ENCODE data around the gene DHRS11.
"Not testable (repeated sequence)": the region's sequence is repeated elsewhere in the genome, so short reads cannot be mapped to it uniquely, and the experiment has no call there.

DHRS11 gene

GRCh38 chr17:36593656-36594316 lies 2.1 kb downstream of the DHRS11 start:
- DNase-seq (ENCODE audit: low spot score): no peak

- no peak for DNase-seq (ENCODE audit: low spot score)
These were observed 3.1 kb downstream of the DHRS11 start for GRCh38 chr17:36594626-36595401.

GRCh38 chr17:36597226-36597625 lies 5.5 kb downstream of the DHRS11 start:
- no peak for DNase-seq (ENCODE audit: low spot score)

GRCh38 chr17:36597866-36598777 lies 6.4 kb downstream of the DHRS11 start:
- DNase-seq (ENCODE audit: low spot score): no peak

- DNase-seq (ENCODE audit: low spot score): no peak
These were observed 7.3 kb downstream of the DHRS11 start for GRCh38 chr17:36598951-36599401.

- no peak for DNase-seq (ENCODE audit: low spot score)
These were observed 8.0 kb downstream of the DHRS11 start for GRCh38 chr17:36599546-36600250.

GRCh38 chr17:36600465-36600864 lies 8.8 kb downstream of the DHRS11 start:
- DNase-seq (ENCODE audit: low spot score): no peak

- no peak for DNase-seq (ENCODE audit: low spot score)
These were observed 9.2 kb downstream of the DHRS11 start for GRCh38 chr17:36600936-36601302.

GRCh38 chr17:36601303-36602029 lies 9.8 kb downstream of the DHRS11 start, which contains the start of gene MRM1:
Gene MRM1 (plus strand): TSS chr17:36601583. CDS start chr17:36601811, 228 bp downstream.
- peak; percentile 93 for DNase-seq (ENCODE audit: low spot score)

GRCh38 chr17:36602030-36602748 lies 10.5 kb downstream of the DHRS11 start:
- no peak for DNase-seq (ENCODE audit: low spot score)

GRCh38 chr17:36602924-36603384 lies 11.3 kb downstream of the DHRS11 start:
- peak; percentile 33 for DNase-seq (ENCODE audit: low spot score)

- DNase-seq (ENCODE audit: low spot score): not testable (repeated sequence)
These were observed 13.3 kb downstream of the DHRS11 start for GRCh38 chr17:36605028-36605427.

- no peak for DNase-seq (ENCODE audit: low spot score)
These were observed 16.6 kb downstream of the DHRS11 start for GRCh38 chr17:36608280-36608679.

- DNase-seq (ENCODE audit: low spot score): no peak
These were observed 17.3 kb downstream of the DHRS11 start for GRCh38 chr17:36608794-36609497.

- no peak for DNase-seq (ENCODE audit: low spot score)
These were observed 17.8 kb downstream of the DHRS11 start for GRCh38 chr17:36609498-36609862.

GRCh38 chr17:36610474-36610873 lies 18.8 kb downstream of the DHRS11 start:
- no peak for DNase-seq (ENCODE audit: low spot score)

- no peak for DNase-seq (ENCODE audit: low spot score)
These were observed 19.8 kb downstream of the DHRS11 start for GRCh38 chr17:36611345-36612072.

- DNase-seq (ENCODE audit: low spot score): no peak
These were observed 20.6 kb downstream of the DHRS11 start for GRCh38 chr17:36612323-36612722.

GRCh38 chr17:36613155-36613554 lies 21.5 kb downstream of the DHRS11 start:
- DNase-seq (ENCODE audit: low spot score): no peak
